ENCODE data around the gene FOXA2. TPM values are rescaled to one million over a fixed set of nuclear protein-coding genes. Genes with fewer than 3 reads are reported as not detected.

Gene FOXA2
- total and polyA plus RNA-seq, 2 donors (not counting 1 experiment from before 2014, with no cell fraction given) = not detected

GRCh38 chr20:22582386-22582963 lies 1.9 kb downstream of the FOXA2 start:
- ATAC-seq (ENCODE audit: low read depth) (no peak), DNase-seq (no peak)
- intact Hi-C loops (cut with micrococcal nuclease) = no loop called here
- WGBS (ENCODE audit: insufficient coverage) = 12% methylated on average over 54 of the region's 54 CpGs
- H3K4me3 ChIP-seq (ENCODE audit: control extremely low read depth in 1 of 5, extremely low read depth in 1 of 5, insufficient read depth in 1 of 5, low read depth in 2 of 5, low read length in 4 of 5) = no peak overlapping the region
- no peaks in the 10 kb centered on the region for H3K36me3 ChIP-seq (replicated peaks in 1 of 2; ENCODE audit: control extremely low read depth in 1 of 2, control insufficient read depth in 1 of 2, extremely low read depth in 1 of 2, insufficient read depth in 2 of 2, low read length in 1 of 2)
- CTCF ChIA-PET = no interaction called here
- H3K4me2 ChIP-seq (replicated peaks; ENCODE audit: low read depth, low read length, poor library complexity, severe bottlenecking) = no peak overlapping the region
- H2AFZ ChIP-seq (ENCODE audit: insufficient read depth, low read depth, low read length, poor library complexity, severe bottlenecking) = no peak overlapping the region
- H3K4me1 ChIP-seq (ENCODE audit: control insufficient read depth in 2 of 2, insufficient read depth in 2 of 2, low read length in 2 of 2) = peaks cover 0 to 6% of the 10 kb centered on the region in 2 donors
- peaks cover 0 to 74% (median 37%) of the 10 kb centered on the region in 4 experiments for H3K27me3 ChIP-seq (replicated peaks in 1 of 4; ENCODE audit: control extremely low read depth in 1 of 4, control insufficient read depth in 3 of 4, insufficient read depth in 4 of 4, low read length in 3 of 4)
- POLR2A ChIA-PET = no interaction called here
- peaks cover 1% of the 10 kb centered on the region for H3K4me1 Mint-ChIP-seq
- H3K9me3 Mint-ChIP-seq (ENCODE audit: insufficient read depth) = no peaks in the 10 kb centered on the region
- no peak overlapping the region for H3K27ac Mint-ChIP-seq
- H4K20me1 ChIP-seq (ENCODE audit: control insufficient read depth, insufficient read depth, low read length, poor library complexity, severe bottlenecking) = no peaks in the 10 kb centered on the region
- no peaks in the 10 kb centered on the region for H3K79me2 ChIP-seq (ENCODE audit: control insufficient read depth, insufficient read depth, low read length)
- peaks cover 0 to 45% (median 0%) of the 10 kb centered on the region in 3 donors for H3K9me3 ChIP-seq (ENCODE audit: control extremely low read depth in 1 of 3, control insufficient read depth in 2 of 3, insufficient read depth in 1 of 3, low read length in 2 of 3)
- no peak overlapping the region for H3K4me3 Mint-ChIP-seq
- peaks cover 62% of the 10 kb centered on the region for H3K27me3 Mint-ChIP-seq
- TF ChIP-seq EZH2 (IDR thresholded peaks at IDR 0.05; ENCODE audit: borderline replicate concordance, insufficient read depth, low read depth, low read length, poor library complexity, severe bottlenecking) = no peak
- TF ChIP-seq, protein P1, sequence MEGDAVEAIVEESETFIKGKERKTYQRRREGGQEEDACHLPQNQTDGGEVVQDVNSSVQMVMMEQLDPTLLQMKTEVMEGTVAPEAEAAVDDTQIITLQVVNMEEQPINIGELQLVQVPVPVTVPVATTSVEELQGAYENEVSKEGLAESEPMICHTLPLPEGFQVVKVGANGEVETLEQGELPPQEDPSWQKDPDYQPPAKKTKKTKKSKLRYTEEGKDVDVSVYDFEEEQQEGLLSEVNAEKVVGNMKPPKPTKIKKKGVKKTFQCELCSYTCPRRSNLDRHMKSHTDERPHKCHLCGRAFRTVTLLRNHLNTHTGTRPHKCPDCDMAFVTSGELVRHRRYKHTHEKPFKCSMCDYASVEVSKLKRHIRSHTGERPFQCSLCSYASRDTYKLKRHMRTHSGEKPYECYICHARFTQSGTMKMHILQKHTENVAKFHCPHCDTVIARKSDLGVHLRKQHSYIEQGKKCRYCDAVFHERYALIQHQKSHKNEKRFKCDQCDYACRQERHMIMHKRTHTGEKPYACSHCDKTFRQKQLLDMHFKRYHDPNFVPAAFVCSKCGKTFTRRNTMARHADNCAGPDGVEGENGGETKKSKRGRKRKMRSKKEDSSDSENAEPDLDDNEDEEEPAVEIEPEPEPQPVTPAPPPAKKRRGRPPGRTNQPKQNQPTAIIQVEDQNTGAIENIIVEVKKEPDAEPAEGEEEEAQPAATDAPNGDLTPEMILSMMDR (IDR thresholded peaks at IDR 0.05) = no peak
- no peak overlapping the region for H3K27ac ChIP-seq (ENCODE audit: low read length in 2 of 2)
- H3K9ac ChIP-seq (ENCODE audit: low read length) = no peak overlapping the region

DNA sequence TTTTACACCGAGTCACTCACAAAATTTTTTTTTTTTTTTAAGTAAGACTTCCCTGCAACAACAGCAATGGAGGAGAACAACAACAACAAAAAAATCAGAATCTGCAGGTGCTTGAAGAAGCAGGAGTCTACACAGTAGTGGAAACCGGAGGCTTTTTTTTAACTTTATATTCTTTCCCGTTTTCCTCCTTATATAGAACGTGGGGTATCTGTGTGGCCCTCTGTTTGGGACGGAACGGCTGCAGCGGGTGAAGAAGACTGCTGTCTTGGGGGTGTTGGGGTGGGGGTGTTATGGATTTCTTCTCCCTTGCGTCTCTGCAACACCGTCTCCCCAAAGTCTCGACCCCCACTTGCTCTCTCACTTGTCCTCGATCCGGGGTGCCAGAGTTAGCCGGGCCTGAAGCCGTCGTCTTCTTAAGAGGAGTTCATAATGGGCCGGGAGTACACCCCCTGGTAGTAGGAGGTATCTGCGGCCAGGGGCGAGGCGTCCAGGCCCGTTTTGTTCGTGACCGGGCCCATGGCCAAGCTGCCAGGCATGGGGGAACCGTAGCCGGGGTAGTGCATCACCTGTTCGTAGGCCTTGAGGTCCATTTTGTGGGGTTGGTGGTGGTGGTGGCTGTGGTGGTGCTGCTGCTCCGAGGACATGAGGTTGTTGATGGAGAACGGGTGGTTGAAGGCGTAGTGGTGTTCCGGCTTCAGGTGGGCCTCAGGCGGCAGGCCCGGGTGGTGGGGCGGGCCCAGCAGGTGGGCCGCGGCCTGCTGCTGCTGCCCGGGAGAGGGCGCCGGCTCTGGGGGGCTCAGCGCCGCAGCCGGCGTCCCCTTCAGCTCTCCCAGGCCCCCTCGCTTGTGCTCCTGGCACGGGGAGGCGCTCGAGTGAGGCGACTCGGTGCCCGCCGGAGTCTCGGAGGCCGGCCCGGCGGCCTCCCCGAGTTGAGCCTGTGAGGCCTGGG lies 2.7 kb downstream of the FOXA2 start:
- H3K4me3 ChIP-seq (ENCODE audit: control extremely low read depth in 1 of 5, extremely low read depth in 1 of 5, insufficient read depth in 1 of 5, low read depth in 2 of 5, low read length in 4 of 5) = no peak overlapping the region
- H3K9ac ChIP-seq (ENCODE audit: low read length) = no peak overlapping the region
- peaks cover 58% of the 10 kb centered on the region for H3K27me3 Mint-ChIP-seq
- peaks cover 0 to 49% (median 0%) of the 10 kb centered on the region in 3 donors for H3K9me3 ChIP-seq (ENCODE audit: control extremely low read depth in 1 of 3, control insufficient read depth in 2 of 3, insufficient read depth in 1 of 3, low read length in 2 of 3)
- H3K27ac Mint-ChIP-seq = no peak overlapping the region
- intact Hi-C loops (cut with micrococcal nuclease) = no loop called here
- no peaks in the 10 kb centered on the region for H3K36me3 ChIP-seq (replicated peaks in 1 of 2; ENCODE audit: control extremely low read depth in 1 of 2, control insufficient read depth in 1 of 2, extremely low read depth in 1 of 2, insufficient read depth in 2 of 2, low read length in 1 of 2)
- ATAC-seq (ENCODE audit: low read depth) (no peak), DNase-seq (no peak)
- H3K27ac ChIP-seq (ENCODE audit: low read length in 2 of 2) = no peak overlapping the region
- 11% methylated on average over 43 of the region's 54 CpGs for WGBS (ENCODE audit: insufficient coverage)
- CTCF ChIA-PET = no interaction called here
- no peaks in the 10 kb centered on the region for H4K20me1 ChIP-seq (ENCODE audit: control insufficient read depth, insufficient read depth, low read length, poor library complexity, severe bottlenecking)
- no peak overlapping the region for H3K4me2 ChIP-seq (replicated peaks; ENCODE audit: low read depth, low read length, poor library complexity, severe bottlenecking)
- TF ChIP-seq EZH2 (IDR thresholded peaks at IDR 0.05; ENCODE audit: borderline replicate concordance, insufficient read depth, low read depth, low read length, poor library complexity, severe bottlenecking) = no peak
- TF ChIP-seq, protein P1 (IDR thresholded peaks at IDR 0.05) = no peak
- H3K4me1 ChIP-seq (ENCODE audit: control insufficient read depth in 2 of 2, insufficient read depth in 2 of 2, low read length in 2 of 2) = peaks cover 0 to 6% of the 10 kb centered on the region in 2 donors
- H3K4me1 Mint-ChIP-seq = peaks cover 1% of the 10 kb centered on the region
- no peaks in the 10 kb centered on the region for H3K9me3 Mint-ChIP-seq (ENCODE audit: insufficient read depth)
- H3K27me3 ChIP-seq (replicated peaks in 1 of 4; ENCODE audit: control extremely low read depth in 1 of 4, control insufficient read depth in 3 of 4, insufficient read depth in 4 of 4, low read length in 3 of 4) = peaks cover 0 to 74% (median 37%) of the 10 kb centered on the region in 4 experiments
- POLR2A ChIA-PET = no interaction called here
- H3K4me3 Mint-ChIP-seq = peak overlapping the region; percentile 26
- no peaks in the 10 kb centered on the region for H3K79me2 ChIP-seq (ENCODE audit: control insufficient read depth, insufficient read depth, low read length)
- H2AFZ ChIP-seq (ENCODE audit: insufficient read depth, low read depth, low read length, poor library complexity, severe bottlenecking) = no peak overlapping the region
